Caco-2 (cell line): ENCODE measurements around the gene RGS1. TPM values are rescaled to one million over a fixed set of nuclear protein-coding genes. Genes with fewer than 3 reads are reported as not detected.

ENCODE experiments used
- BruUV-seq: library from RNA; stranded (reverse); fragments of 400-500 nt; replicated peaks from 2 replicates; lab custom pipeline; 2021; lab: Mats Ljungman, UMichigan
- CTCF ChIA-PET: fragments of 300-600 bp; sonication (Branson Sonifier 250); formaldehyde crosslinking; loops from one replicate; lab custom pipeline; 2022; ENCODE audit warnings: antibody characterized with exemption; lab: Charles Lee
- POLR2A ChIA-PET: fragments of 300-600 bp; sonication (Branson Sonifier 250); formaldehyde crosslinking; loops from one replicate; lab custom pipeline; 2022; ENCODE audit warnings: antibody characterized with exemption; lab: Charles Lee
- DNase-seq, 2 experiments: peaks; one replicate each; pipeline versions ENCODE4 v3.0.0 to v3.0.0-alpha.2; 2020 to 2022
- H3K27me3 ChIP-seq: replicated peaks from 2 replicates; pipeline ENCODE4 v1.6.0; 2011; ENCODE audit warnings: low read length; ENCODE audit not compliant: control insufficient read depth, insufficient read depth
- H3K36me3 ChIP-seq: 2 replicates; pipeline ENCODE4 v1.5.1; 2011; ENCODE audit warnings: low read length; ENCODE audit not compliant: control insufficient read depth, insufficient read depth
- H3K4me1 ChIP-seq: fragments of 250-450 bp; sonication (Bioruptor Pico); 2 replicates; pipeline ENCODE4 v1.5.1; 2020; ENCODE audit warnings: mild to moderate bottlenecking
- H3K4me3 ChIP-seq: 2 replicates; pipeline ENCODE4 v1.5.1; 2011; ENCODE audit warnings: low read depth, mild to moderate bottlenecking, control low read depth, low read length
- H3K9me3 ChIP-seq: fragments of 250-450 bp; sonication (Bioruptor Pico); 2 replicates; pipeline ENCODE4 v1.5.1; 2020; ENCODE audit warnings: mild to moderate bottlenecking, moderate library complexity
- H3K27ac Mint-ChIP-seq: one replicate; pipeline ENCODE4 v1.8.0; 2022; ENCODE audit warnings: mixed read lengths; ENCODE audit not compliant: unreplicated experiment
- H3K27me3 Mint-ChIP-seq: one replicate; pipeline ENCODE4 v1.8.0; 2022; ENCODE audit warnings: mixed read lengths; ENCODE audit not compliant: insufficient read depth, unreplicated experiment
- H3K36me3 Mint-ChIP-seq: one replicate; pipeline ENCODE4 v1.8.0; 2022; ENCODE audit warnings: mild to moderate bottlenecking, mixed read lengths; ENCODE audit not compliant: insufficient read depth, unreplicated experiment
- H3K4me1 Mint-ChIP-seq: one replicate; pipeline ENCODE4 v1.8.0; 2022; ENCODE audit warnings: low read depth, mixed read lengths; ENCODE audit not compliant: unreplicated experiment
- H3K4me3 Mint-ChIP-seq: one replicate; pipeline ENCODE4 v1.8.0; 2022; ENCODE audit warnings: mild to moderate bottlenecking, moderate library complexity, mixed read lengths; ENCODE audit not compliant: unreplicated experiment
- H3K9me3 Mint-ChIP-seq: one replicate; pipeline ENCODE4 v1.8.0; 2022; ENCODE audit warnings: mixed read lengths; ENCODE audit not compliant: unreplicated experiment
- CTCF ChIP-seq, 2 experiments: fragments of 200-600 bp in 1 of 2; IDR thresholded peaks; 1 replicate in 1 of 2; 2 replicates in 1 of 2; pipeline versions ENCODE4 v1.5.1 to v1.8.0; 2011 to 2022; ENCODE audit warnings: antibody characterized with exemption in 1 of 2, control low read depth in 1 of 2, inconsistent platforms in 1 of 2, low read depth in 1 of 2, low read length in 1 of 2, mild to moderate bottlenecking in 1 of 2, moderate library complexity in 1 of 2; ENCODE audit not compliant: insufficient read depth in 1 of 2, severe bottlenecking in 1 of 2, unreplicated experiment in 1 of 2
- intact Hi-C: fragments of 100-400 bp; cut with micrococcal nuclease; formaldehyde crosslinking; loops from one replicate; pipeline ENCODE4 v1.10.0; 2022; ENCODE audit not compliant: unreplicated experiment
- total RNA-seq: library from RNA; stranded (reverse); gene quantifications from 2 replicates; pipeline ENCODE4 v1.2.3, GENCODE V29; 2022

Gene RGS1
- total RNA-seq, 1 experiment from 2014 or later = not detected

- H3K4me3 ChIP-seq = no peak overlapping the region
- H3K4me1 ChIP-seq = peaks cover 5% of the 10 kb centered on the region; the same call in 1 of the 2 replicates
- H3K4me1 Mint-ChIP-seq = no peaks in the 10 kb centered on the region
- ChIA-PET POLR2A (no interaction called here), CTCF (no interaction called here)
- H3K36me3 Mint-ChIP-seq = no peaks in the 10 kb centered on the region
- H3K27me3 ChIP-seq = no peaks in the 10 kb centered on the region
- H3K27ac Mint-ChIP-seq = no peak overlapping the region
- intact Hi-C loops = no loop called here
- BruUV-seq = no TSS peak
- TF ChIP-seq CTCF (IDR thresholded peaks at IDR 0.05; ENCODE audit: insufficient read depth in 1 of 2, low read depth in 1 of 2, low read length in 1 of 2, severe bottlenecking in 1 of 2, unreplicated experiment in 1 of 2) = no peak
- no peaks in the 10 kb centered on the region for H3K9me3 ChIP-seq
- H3K36me3 ChIP-seq = no peaks in the 10 kb centered on the region
- no peaks in the 10 kb centered on the region for H3K9me3 Mint-ChIP-seq
- H3K27me3 Mint-ChIP-seq = no peaks in the 10 kb centered on the region
- H3K4me3 Mint-ChIP-seq = no peak overlapping the region
- no peak for DNase-seq
These were observed 7.5 kb upstream of the RGS1 start for GRCh38 chr1:192568063-192568462.

GRCh38 chr1:192571668-192572067 lies 3.9 kb upstream of the RGS1 start:
- no peak overlapping the region for H3K4me3 ChIP-seq
- no peaks in the 10 kb centered on the region for H3K27me3 Mint-ChIP-seq
- H3K36me3 Mint-ChIP-seq = no peaks in the 10 kb centered on the region
- DNase-seq = no peak
- H3K27ac Mint-ChIP-seq = no peak overlapping the region
- intact Hi-C loops = no loop called here
- ChIA-PET POLR2A (no interaction called here), CTCF (no interaction called here)
- H3K27me3 ChIP-seq = no peaks in the 10 kb centered on the region
- no peak for TF ChIP-seq CTCF (IDR thresholded peaks at IDR 0.05; ENCODE audit: insufficient read depth in 1 of 2, low read depth in 1 of 2, low read length in 1 of 2, severe bottlenecking in 1 of 2, unreplicated experiment in 1 of 2)
- H3K4me1 Mint-ChIP-seq = no peaks in the 10 kb centered on the region
- BruUV-seq = no TSS peak
- no peaks in the 10 kb centered on the region for H3K9me3 Mint-ChIP-seq
- H3K4me3 Mint-ChIP-seq = no peak overlapping the region
- H3K4me1 ChIP-seq = no peaks in the 10 kb centered on the region
- no peaks in the 10 kb centered on the region for H3K36me3 ChIP-seq
- no peaks in the 10 kb centered on the region for H3K9me3 ChIP-seq

GRCh38 chr1:192573499-192573898 lies 2.1 kb upstream of the RGS1 start:
- no peak for DNase-seq
- Mint-ChIP-seq H3K4me1 (no peaks in the 10 kb centered on the region), H3K27me3 (no peaks in the 10 kb centered on the region), H3K27ac (no peak overlapping the region), H3K9me3 (no peaks in the 10 kb centered on the region), H3K36me3 (no peaks in the 10 kb centered on the region), H3K4me3 (no peak overlapping the region)
- ChIA-PET CTCF (no interaction called here), POLR2A (no interaction called here)
- Histone ChIP-seq H3K4me1 (no peaks in the 10 kb centered on the region), H3K27me3 (no peaks in the 10 kb centered on the region), H3K36me3 (no peaks in the 10 kb centered on the region), H3K9me3 (no peaks in the 10 kb centered on the region), H3K4me3 (no peak overlapping the region)
- no TSS peak for BruUV-seq
- no peak for TF ChIP-seq CTCF (IDR thresholded peaks at IDR 0.05; ENCODE audit: insufficient read depth in 1 of 2, low read depth in 1 of 2, low read length in 1 of 2, severe bottlenecking in 1 of 2, unreplicated experiment in 1 of 2)
- intact Hi-C loops = no loop called here
